Keratinocyte (primary cell): Measurements from ENCODE around the gene CD2AP. TPM values are rescaled to one million over a fixed set of nuclear protein-coding genes. Genes with fewer than 3 reads are reported as not detected.

ENCODE experiments used
- DNase-seq: peaks from one replicate; pipeline ENCODE4 v3.0.0-alpha.2; 2011; ENCODE audit warnings: low read depth, missing footprints, low spot score
- FAIRE-seq: peaks from 2 replicates; lab custom pipeline; 2011; peaks lifted over from hg19 to GRCh38; lab: Jason Lieb, UNC
- H2AFZ ChIP-seq: 2 replicates; pipeline ENCODE4 v1.6.0; 2012; ENCODE audit warnings: low read length, control low read depth, inconsistent platforms; ENCODE audit not compliant: control insufficient read depth
- H3K27ac ChIP-seq: 2 replicates; pipeline ENCODE4 v1.5.1; 2011; ENCODE audit warnings: low read length; ENCODE audit not compliant: control insufficient read depth, insufficient read depth
- H3K27me3 ChIP-seq: 3 replicates; pipeline ENCODE4 v1.6.0; 2011; ENCODE audit warnings: low read length; ENCODE audit not compliant: control insufficient read depth, insufficient read depth; ENCODE audit errors: extremely low read depth
- H3K36me3 ChIP-seq, 2 experiments: 2 replicates in 1 of 2; 3 replicates in 1 of 2; pipeline ENCODE4 v1.5.1; 2011; ENCODE audit warnings: low read length in 2 of 2, mild to moderate bottlenecking in 1 of 2; ENCODE audit not compliant: control insufficient read depth in 2 of 2, insufficient read depth in 2 of 2; ENCODE audit errors: extremely low read depth in 1 of 2
- H3K4me1 ChIP-seq: 3 replicates; pipeline ENCODE4 v1.5.1; 2011; ENCODE audit warnings: low read length; ENCODE audit not compliant: control insufficient read depth, insufficient read depth; ENCODE audit errors: extremely low read depth
- H3K4me2 ChIP-seq: 3 replicates; pipeline ENCODE4 v1.6.0; 2011; ENCODE audit warnings: low read depth, low read length; ENCODE audit not compliant: control insufficient read depth, insufficient read depth; ENCODE audit errors: extremely low read depth
- H3K4me3 ChIP-seq, 3 experiments: fragments of 200-600 bp in 1 of 3; sonication (generic) in 1 of 3; 2 replicates in 2 of 3; 3 replicates in 1 of 3; pipeline ENCODE4 v1.5.1; 2011 to 2016; ENCODE audit warnings: low read length in 3 of 3, mild to moderate bottlenecking in 3 of 3, control low read depth in 2 of 3, inconsistent platforms in 1 of 3, low read depth in 1 of 3, mixed read lengths in 1 of 3, mixed run types in 1 of 3, moderate library complexity in 1 of 3; ENCODE audit not compliant: control insufficient read depth in 2 of 3, insufficient read depth in 2 of 3; ENCODE audit errors: extremely low read depth in 1 of 3
- H3K79me2 ChIP-seq: 2 replicates; pipeline ENCODE4 v1.6.0; 2012; ENCODE audit warnings: low read length; ENCODE audit not compliant: control insufficient read depth, insufficient read depth
- H3K9ac ChIP-seq: 3 replicates; pipeline ENCODE4 v1.6.0; 2011; ENCODE audit warnings: low read length; ENCODE audit not compliant: control insufficient read depth, insufficient read depth; ENCODE audit errors: extremely low read depth
- H3K9me1 ChIP-seq: 3 replicates; pipeline ENCODE4 v1.6.0; 2011; ENCODE audit warnings: low read length; ENCODE audit not compliant: control insufficient read depth, insufficient read depth; ENCODE audit errors: extremely low read depth
- H3K9me3 ChIP-seq: 2 replicates; pipeline ENCODE4 v1.5.1; 2012; ENCODE audit warnings: low read depth, low read length; ENCODE audit not compliant: control insufficient read depth
- H4K20me1 ChIP-seq: 3 replicates; pipeline ENCODE4 v1.6.0; 2011; ENCODE audit warnings: low read length; ENCODE audit not compliant: control insufficient read depth, insufficient read depth; ENCODE audit errors: extremely low read depth
- EZH2 ChIP-seq: IDR thresholded peaks from one replicate; pipeline ENCODE4 v1.6.1; 2012; ENCODE audit warnings: inconsistent platforms, mild to moderate bottlenecking, low read length, moderate library complexity
- dilution Hi-C: fragments of 300-500 bp; cut with MboI; formaldehyde crosslinking; loops from one replicate; pipeline ENCODE4 v1.7.0; 2020; ENCODE audit warnings: low sequenced_read_pairs; ENCODE audit not compliant: extremely low pct_ligation_motif_present
- polyA plus RNA-seq, 5 experiments: library from polyadenylated mRNA; depleted of rRNA in 3 of 5; stranded (reverse) in 3 of 5; stranded (forward) in 1 of 5; unstranded in 1 of 5; fragments of >200 nt; gene quantifications; 1 replicate in 1 of 5; 2 replicates in 3 of 5; 3 replicates in 1 of 5; pipeline versions ENCODE4 v1.2.1 to v1.2.3, GENCODE V29; 2011 to 2012; ENCODE audit warnings: missing spikeins in 2 of 5, low read depth in 1 of 5, low replicate concordance in 1 of 5
- TF ChIP-seq, protein P1 (sequence below), 3 experiments: IDR thresholded peaks in 1 of 3; conservative IDR thresholded peaks in 1 of 3; optimal IDR thresholded peaks in 1 of 3; 2 replicates in 2 of 3; 3 replicates in 1 of 3; pipeline versions ENCODE3 to v1.5.1; 2011; ENCODE audit warnings: low read length in 3 of 3, mild to moderate bottlenecking in 3 of 3, moderate library complexity in 2 of 3, control low read depth in 1 of 3, inconsistent platforms in 1 of 3; ENCODE audit not compliant: insufficient read depth in 2 of 3; ENCODE audit errors: extremely low read depth in 1 of 3

Gene CD2AP
- polyA plus RNA-seq, 1 donor (not counting 4 experiments of a cell fraction or from before 2014, with no cell fraction given): 23.9 TPM

DNA sequence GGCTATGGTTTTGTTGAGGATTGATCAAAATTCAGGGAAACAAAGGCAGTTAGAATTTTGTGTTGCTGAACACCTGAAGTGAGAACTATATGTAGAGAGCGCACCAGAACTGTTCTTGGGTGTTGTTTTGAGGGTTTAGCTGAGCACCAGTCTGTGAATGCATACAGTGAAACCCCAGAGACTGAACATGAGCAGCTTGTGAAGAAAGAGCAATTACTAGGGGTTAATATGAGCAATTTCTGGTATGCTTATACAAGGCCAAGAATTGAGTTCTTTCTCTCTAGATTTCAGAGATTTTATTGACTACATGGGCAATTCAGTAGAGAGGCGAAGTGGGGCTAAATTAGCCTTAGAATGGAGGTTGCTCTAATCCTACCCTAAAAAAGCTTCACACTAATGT, 93.9 kb downstream of the CD2AP start:
- Histone ChIP-seq H2AFZ (no peak overlapping the region), H4K20me1 (no peaks in the 10 kb centered on the region), H3K36me3 (peaks cover 0 to 2% of the 10 kb centered on the region in 2 experiments), H3K4me1 (no peaks in the 10 kb centered on the region), H3K4me2 (no peak overlapping the region), H3K9me1 (no peaks in the 10 kb centered on the region), H3K27me3 (no peaks in the 10 kb centered on the region), H3K27ac (no peak overlapping the region), H3K79me2 (peaks cover 24% of the 10 kb centered on the region), H3K9me3 (no peaks in the 10 kb centered on the region), H3K4me3 (no peak overlapping the region), H3K9ac (no peak overlapping the region)
- DNase-seq: no peak
- no peak for TF ChIP-seq EZH2
- TF ChIP-seq, protein P1, sequence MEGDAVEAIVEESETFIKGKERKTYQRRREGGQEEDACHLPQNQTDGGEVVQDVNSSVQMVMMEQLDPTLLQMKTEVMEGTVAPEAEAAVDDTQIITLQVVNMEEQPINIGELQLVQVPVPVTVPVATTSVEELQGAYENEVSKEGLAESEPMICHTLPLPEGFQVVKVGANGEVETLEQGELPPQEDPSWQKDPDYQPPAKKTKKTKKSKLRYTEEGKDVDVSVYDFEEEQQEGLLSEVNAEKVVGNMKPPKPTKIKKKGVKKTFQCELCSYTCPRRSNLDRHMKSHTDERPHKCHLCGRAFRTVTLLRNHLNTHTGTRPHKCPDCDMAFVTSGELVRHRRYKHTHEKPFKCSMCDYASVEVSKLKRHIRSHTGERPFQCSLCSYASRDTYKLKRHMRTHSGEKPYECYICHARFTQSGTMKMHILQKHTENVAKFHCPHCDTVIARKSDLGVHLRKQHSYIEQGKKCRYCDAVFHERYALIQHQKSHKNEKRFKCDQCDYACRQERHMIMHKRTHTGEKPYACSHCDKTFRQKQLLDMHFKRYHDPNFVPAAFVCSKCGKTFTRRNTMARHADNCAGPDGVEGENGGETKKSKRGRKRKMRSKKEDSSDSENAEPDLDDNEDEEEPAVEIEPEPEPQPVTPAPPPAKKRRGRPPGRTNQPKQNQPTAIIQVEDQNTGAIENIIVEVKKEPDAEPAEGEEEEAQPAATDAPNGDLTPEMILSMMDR (optimal IDR thresholded peaks at IDR 0.05 in 1 of 3, IDR thresholded peaks at IDR 0.05 in 1 of 3, conservative IDR thresholded peaks at IDR 0.05 in 1 of 3; ENCODE audit: extremely low read depth in 1 of 3, insufficient read depth in 2 of 3, low read length in 3 of 3): no peak
- FAIRE-seq: no peak
- dilution Hi-C loops: no loop called here

DNA sequence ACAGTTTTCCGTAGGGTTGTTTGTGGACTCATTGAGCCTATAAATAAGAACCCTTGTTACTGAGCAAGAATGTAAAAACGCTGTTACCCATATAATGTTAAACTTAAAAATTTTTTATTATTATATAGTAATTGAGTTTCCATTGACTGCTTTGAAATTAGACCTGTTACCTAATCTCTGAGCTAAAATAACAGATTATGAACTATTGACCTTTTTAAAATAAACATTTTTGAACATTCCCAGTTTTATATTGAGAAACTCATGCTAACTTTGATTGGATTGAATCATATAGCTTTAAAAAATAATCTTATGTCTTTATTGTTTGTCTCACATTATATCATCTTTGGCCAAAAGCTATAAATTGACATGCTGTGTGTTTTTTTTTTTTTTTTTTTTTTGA, 95.5 kb downstream of the CD2AP start:
- H3K27ac ChIP-seq: no peak overlapping the region
- no peaks in the 10 kb centered on the region for H3K4me1 ChIP-seq
- FAIRE-seq (no peak), DNase-seq (no peak)
- H3K9me3 ChIP-seq: no peaks in the 10 kb centered on the region
- H3K9ac ChIP-seq: no peak overlapping the region
- H4K20me1 ChIP-seq: no peaks in the 10 kb centered on the region
- no peak overlapping the region for H3K4me2 ChIP-seq
- no peak overlapping the region for H3K4me3 ChIP-seq
- TF ChIP-seq, protein P1 (optimal IDR thresholded peaks at IDR 0.05 in 1 of 3, IDR thresholded peaks at IDR 0.05 in 1 of 3, conservative IDR thresholded peaks at IDR 0.05 in 1 of 3; ENCODE audit: extremely low read depth in 1 of 3, insufficient read depth in 2 of 3, low read length in 3 of 3): no peak
- no peak for TF ChIP-seq EZH2
- H3K27me3 ChIP-seq: no peaks in the 10 kb centered on the region
- no peaks in the 10 kb centered on the region for H3K9me1 ChIP-seq
- H2AFZ ChIP-seq: no peak overlapping the region
- dilution Hi-C loops: no loop called here
- peaks cover 12% of the 10 kb centered on the region for H3K79me2 ChIP-seq
- peaks cover 2 to 3% of the 10 kb centered on the region in 2 experiments for H3K36me3 ChIP-seq
